ENCODE data around the gene HOXA5. TPM values are rescaled to one million over a fixed set of nuclear protein-coding genes. Genes with fewer than 3 reads are reported as not detected.

HOXA5 gene
- total and polyA plus RNA-seq, 2 of the 8 experiments (the other 6 are each of a cell fraction or from before 2014, with no cell fraction given): not detected

- no peak overlapping the region for H3K23ac ChIP-seq (ENCODE audit: insufficient read length)
- peaks cover 97 to 100% (median 99%) of the 10 kb centered on the region in 4 experiments for H3K27me3 ChIP-seq (replicated peaks in 1 of 4; ENCODE audit: control insufficient read depth in 3 of 4, extremely low read depth in 1 of 4, insufficient read depth in 3 of 4, low read length in 3 of 4)
- no peak overlapping the region for H2BK20ac ChIP-seq (ENCODE audit: low read length)
- no peak overlapping the region for H4K5ac ChIP-seq (ENCODE audit: insufficient read length, low read depth, low read length)
- H3K27ac ChIP-seq (ENCODE audit: low read depth, low read length): no peak overlapping the region
- no peak overlapping the region for H3K18ac ChIP-seq (ENCODE audit: extremely low read depth, low read length)
- no peak overlapping the region for H2BK5ac ChIP-seq (ENCODE audit: low read depth, low read length)
- CTCF ChIA-PET (ENCODE audit: partially characterized antibody): interaction anchor here (0.6 to 12.5 kb wide), 20 partner anchors 9 to 871 kb away, joined by 3 to 123 read pairs (median 4); partner anchors contain the start of genes HOXA1, HOXA3 and HOXA7
- WGBS, 2 experiments (ENCODE audit: extremely low coverage in 1 of 2, insufficient coverage in 1 of 2, insufficient read length in 1 of 2, insufficient replicate concordance in 2 of 2, low coverage in 1 of 2, low lambda C conversion rate in 2 of 2, missing lambda C conversion rate in 1 of 2): 38% methylated on average over 18 of the region's 18 CpGs; no CpG with 5 or more reads in 1 of the 2 experiments
- no peak overlapping the region for H2BK15ac ChIP-seq (ENCODE audit: low read length)
- no peak for FAIRE-seq
- DNase-seq (ENCODE audit: low read depth in 1 of 2, low spot score in 2 of 2): no peak
- H3K56ac ChIP-seq (replicated peaks; ENCODE audit: insufficient read length, low read depth, low read length): no peak overlapping the region
- H3K4me2 ChIP-seq (ENCODE audit: insufficient read depth in 1 of 2, low read depth in 2 of 2, low read length in 2 of 2): no peak overlapping the region; a peak in 1 of 4 replicates
- H2AK5ac ChIP-seq (ENCODE audit: low read depth, low read length): no peak overlapping the region
- H4K8ac ChIP-seq (ENCODE audit: extremely low read depth, insufficient read depth, low read length): no peak overlapping the region
- no peak overlapping the region for H3K4ac ChIP-seq (replicated peaks; ENCODE audit: insufficient read length, low read depth, low read length)
- H4K20me1 ChIP-seq (replicated peaks in 1 of 2; ENCODE audit: control insufficient read depth in 1 of 2, insufficient read depth in 2 of 2, low read length in 2 of 2): peaks cover 16 to 21% of the 10 kb centered on the region in 2 experiments
- H3K4me1 ChIP-seq (replicated peaks in 1 of 4; ENCODE audit: control insufficient read depth in 3 of 4, insufficient read depth in 4 of 4, low read length in 3 of 4): peaks cover 0 to 6% (median 3%) of the 10 kb centered on the region in 4 experiments; a peak in 4 of 7 replicates
- no peak for TF ChIP-seq NANOG (IDR thresholded peaks at IDR 0.05; ENCODE audit: insufficient read depth, low read depth, low read length, poor library complexity, severe bottlenecking)
- no peak for TF ChIP-seq EP300 (IDR thresholded peaks at IDR 0.05; ENCODE audit: borderline replicate concordance in 1 of 2, low read depth in 2 of 2, low read length in 2 of 2)
- TF ChIP-seq CEBPB (IDR thresholded peaks at IDR 0.05; ENCODE audit: low read depth, low read length): no peak
- TF ChIP-seq TEAD4 (IDR thresholded peaks at IDR 0.05; ENCODE audit: low read depth, low read length): no peak
- no peak for TF ChIP-seq CTBP2 (IDR thresholded peaks at IDR 0.05; ENCODE audit: borderline replicate concordance, insufficient read depth, insufficient read length, low read length)
- TF ChIP-seq CBX8 (IDR thresholded peaks at IDR 0.05; ENCODE audit: borderline replicate concordance, low read depth, low read length): no peak; the same call in none of the 2 replicates
- no peak overlapping the region for H3K9ac ChIP-seq (replicated peaks in 1 of 4; ENCODE audit: extremely low read depth in 1 of 4, low read depth in 3 of 4, low read length in 3 of 4)
- no peak overlapping the region for H3K14ac ChIP-seq (ENCODE audit: insufficient read length)
- no peak overlapping the region for H4K91ac ChIP-seq (replicated peaks; ENCODE audit: insufficient read length, low read length)
- H2AFZ ChIP-seq (ENCODE audit: low read length): no peak overlapping the region
- H3K4me3 ChIP-seq (ENCODE audit: extremely low read depth in 1 of 4, insufficient read depth in 2 of 4, low read depth in 3 of 4, low read length in 4 of 4): no peak overlapping the region
- H3K23me2 ChIP-seq (ENCODE audit: low read depth, low read length): peaks cover 9% of the 10 kb centered on the region
- H3K79me2 ChIP-seq (ENCODE audit: control insufficient read depth in 1 of 2, insufficient read depth in 2 of 2, low read length in 2 of 2): no peaks in the 10 kb centered on the region
- no peak overlapping the region for H2BK120ac ChIP-seq (replicated peaks; ENCODE audit: low read depth, low read length)
- no peak overlapping the region for H2BK12ac ChIP-seq (ENCODE audit: low read depth, low read length)
- peaks cover 0 to 6% (median 0%) of the 10 kb centered on the region in 4 experiments; a peak in 1 of 8 replicates for H3K36me3 ChIP-seq (ENCODE audit: control insufficient read depth in 2 of 4, insufficient read depth in 4 of 4, low read length in 3 of 4)
- POLR2A ChIA-PET (ENCODE audit: partially characterized antibody): no interaction called here
- no peaks in the 10 kb centered on the region for H3K79me1 ChIP-seq (ENCODE audit: low read depth, low read length)
- H3K9me3 ChIP-seq (ENCODE audit: insufficient read depth in 2 of 2, low read depth in 1 of 2, low read length in 1 of 2): peaks cover 0 to 3% of the 10 kb centered on the region in 2 experiments; a peak in 1 of 4 replicates
Observed at GRCh38 chr7:27141137-27141922, 2.2 kb downstream of the HOXA5 start.
